Measurements from ENCODE around the gene MCM7. TPM values are rescaled to one million over a fixed set of nuclear protein-coding genes. Genes with fewer than 3 reads are reported as not detected.

MCM7 gene
- total RNA-seq, 4 donors from 2014 or later: 16.6 to 51.3 (median 26.5) TPM

- DNase-seq: no peak
- intact Hi-C loops (cut with DNase I): loop anchor here (5.0 kb wide), 1 partner anchor 91 kb away; no protein-coding TSS in a partner anchor
- Histone ChIP-seq H3K27ac (peak overlapping the region; percentile 65 to 85 (median 83)), H3K9me3 (no peaks in the 10 kb centered on the region), H3K4me3 (replicated peaks in 1 of 3) (no peak overlapping the region), H3K27me3 (no peaks in the 10 kb centered on the region), H3K36me3 (no peaks in the 10 kb centered on the region), H3K4me1 (peaks cover 24 to 26% of the 10 kb centered on the region in 2 donors)
- WGBS, 2 donors: 71 to 74% methylated on average over 4 of the region's 4 CpGs
- TF ChIP-seq, protein P1, sequence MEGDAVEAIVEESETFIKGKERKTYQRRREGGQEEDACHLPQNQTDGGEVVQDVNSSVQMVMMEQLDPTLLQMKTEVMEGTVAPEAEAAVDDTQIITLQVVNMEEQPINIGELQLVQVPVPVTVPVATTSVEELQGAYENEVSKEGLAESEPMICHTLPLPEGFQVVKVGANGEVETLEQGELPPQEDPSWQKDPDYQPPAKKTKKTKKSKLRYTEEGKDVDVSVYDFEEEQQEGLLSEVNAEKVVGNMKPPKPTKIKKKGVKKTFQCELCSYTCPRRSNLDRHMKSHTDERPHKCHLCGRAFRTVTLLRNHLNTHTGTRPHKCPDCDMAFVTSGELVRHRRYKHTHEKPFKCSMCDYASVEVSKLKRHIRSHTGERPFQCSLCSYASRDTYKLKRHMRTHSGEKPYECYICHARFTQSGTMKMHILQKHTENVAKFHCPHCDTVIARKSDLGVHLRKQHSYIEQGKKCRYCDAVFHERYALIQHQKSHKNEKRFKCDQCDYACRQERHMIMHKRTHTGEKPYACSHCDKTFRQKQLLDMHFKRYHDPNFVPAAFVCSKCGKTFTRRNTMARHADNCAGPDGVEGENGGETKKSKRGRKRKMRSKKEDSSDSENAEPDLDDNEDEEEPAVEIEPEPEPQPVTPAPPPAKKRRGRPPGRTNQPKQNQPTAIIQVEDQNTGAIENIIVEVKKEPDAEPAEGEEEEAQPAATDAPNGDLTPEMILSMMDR (IDR thresholded peaks at IDR 0.05): no peak
These were observed 18.2 kb downstream of the MCM7 start for GRCh38 chr7:100082978-100083377.

GRCh38 chr7:100081535-100082102 is 19.6 kb downstream of the MCM7 start, which contains the start of gene ZNF3:
Gene ZNF3, minus strand, starts transcription at chr7:100081723. Its CDS starts 4,366 bp downstream, at chr7:100077357.
- WGBS, 2 donors: 0 to 1% methylated on average over 7 to 25 of the region's 55 CpGs
- H3K4me1 ChIP-seq: peaks cover 21 to 26% of the 10 kb centered on the region in 2 donors
- intact Hi-C loops (cut with DNase I): loop anchor here (5.0 kb wide), 1 partner anchor 89 kb away; no protein-coding TSS in a partner anchor
- peak; percentile 99 for DNase-seq
- peaks cover 5 to 10% of the 10 kb centered on the region in 2 donors for H3K36me3 ChIP-seq
- TF ChIP-seq POLR2A (IDR thresholded peaks at IDR 0.05): peak in 1 of 2 donors; percentile 54
- TF ChIP-seq, protein P1 (IDR thresholded peaks at IDR 0.05): peak; percentile 65 to 97 (median 89)
- H3K27me3 ChIP-seq: no peaks in the 10 kb centered on the region
- H3K4me3 ChIP-seq (replicated peaks in 1 of 3): peak within 1 kb of the TSS; percentile 66 to 87 (median 85)
- peak within 1 kb of the TSS; percentile 83 to 89 (median 85) for H3K27ac ChIP-seq
- H3K9me3 ChIP-seq: no peaks in the 10 kb centered on the region

GRCh38 chr7:100080907-100081534 is 20.2 kb downstream of the MCM7 start:
- 1% methylated on average over 26 to 29 of the region's 34 CpGs for WGBS, 2 donors
- TF ChIP-seq POLR2A (IDR thresholded peaks at IDR 0.05): no peak
- TF ChIP-seq, protein P1 (IDR thresholded peaks at IDR 0.05): no peak
- no peaks in the 10 kb centered on the region for H3K9me3 ChIP-seq
- peak overlapping the region; percentile 66 to 87 (median 85) for H3K4me3 ChIP-seq (replicated peaks in 1 of 3)
- DNase-seq: peak in 1 of 2 donors; percentile 9
- intact Hi-C loops (cut with DNase I): loop anchor here (5.0 kb wide), 1 partner anchor 89 kb away; no protein-coding TSS in a partner anchor
- H3K27me3 ChIP-seq: no peaks in the 10 kb centered on the region
- peak overlapping the region; percentile 35 to 83 (median 47) for H3K27ac ChIP-seq
- H3K36me3 ChIP-seq: peaks cover 11 to 16% of the 10 kb centered on the region in 2 donors
- H3K4me1 ChIP-seq: peaks cover 21 to 26% of the 10 kb centered on the region in 2 donors

GRCh38 chr7:100079024-100079560 is 22.1 kb downstream of the MCM7 start:
- TF ChIP-seq, protein P1 (IDR thresholded peaks at IDR 0.05): no peak
- no peak for TF ChIP-seq POLR2A (IDR thresholded peaks at IDR 0.05)
- 78 to 83% methylated on average over 7 of the region's 7 CpGs for WGBS, 2 donors
- Histone ChIP-seq H3K9me3 (no peaks in the 10 kb centered on the region), H3K4me3 (replicated peaks in 1 of 3) (no peak overlapping the region), H3K27me3 (no peaks in the 10 kb centered on the region), H3K36me3 (peaks cover 28 to 35% of the 10 kb centered on the region in 2 donors), H3K27ac (no peak overlapping the region), H3K4me1 (peaks cover 21 to 26% of the 10 kb centered on the region in 2 donors)
- no peak for DNase-seq
- intact Hi-C loops (cut with DNase I): no loop called here

All from thyroid gland (tissue), 4 donors.